ENCODE measurements around the gene GABBR2.
"Not testable (repeated sequence)": the region's sequence is repeated elsewhere in the genome, so short reads cannot be mapped to it uniquely, and the experiment has no call there.

The GABBR2 gene

DNA sequence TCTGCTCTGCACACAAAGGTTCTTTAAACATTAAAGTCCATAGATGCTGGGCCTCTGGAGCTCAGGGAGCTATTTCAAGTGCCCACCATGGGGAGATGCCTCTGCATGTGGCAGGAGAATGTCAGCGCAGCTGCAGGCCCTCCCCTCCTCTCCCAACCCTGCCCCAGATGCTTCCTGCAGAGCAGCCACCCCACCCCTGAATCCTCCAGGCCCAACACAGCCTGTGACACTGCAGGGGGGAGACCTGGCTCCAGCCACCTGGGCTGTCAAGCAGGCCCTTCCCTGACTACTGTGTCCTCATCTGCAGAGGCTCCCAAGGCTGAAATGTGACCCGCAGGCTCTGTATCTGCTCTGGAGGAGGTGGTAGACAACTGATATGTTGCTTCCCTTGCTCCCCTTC lies 213.9 kb downstream of the GABBR2 start:
- DNase-seq (ENCODE audit: extremely low read depth in 1 of 2, low read depth in 1 of 2): no peak

DNA sequence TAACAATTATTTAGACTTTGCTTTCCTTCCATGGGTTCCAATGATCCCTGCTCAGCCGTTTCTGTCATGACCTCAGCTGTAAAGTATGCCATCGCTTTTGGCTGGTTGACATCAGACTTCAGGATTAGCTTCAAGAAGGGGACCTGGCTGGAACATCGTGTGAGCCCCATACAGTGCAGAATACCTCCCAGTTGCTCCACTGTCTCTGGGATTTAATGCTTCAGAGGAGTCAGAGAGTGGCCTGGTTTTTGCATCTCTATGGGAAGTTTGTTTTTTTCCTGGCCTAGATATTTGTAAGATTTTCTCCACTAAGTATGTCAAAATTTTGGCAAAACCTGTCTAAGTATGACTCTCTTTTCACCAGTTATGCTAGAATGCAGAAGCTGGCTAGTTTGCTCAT lies 216.9 kb downstream of the GABBR2 start:
- no peak for DNase-seq (ENCODE audit: extremely low read depth in 1 of 2, low read depth in 1 of 2)

DNA sequence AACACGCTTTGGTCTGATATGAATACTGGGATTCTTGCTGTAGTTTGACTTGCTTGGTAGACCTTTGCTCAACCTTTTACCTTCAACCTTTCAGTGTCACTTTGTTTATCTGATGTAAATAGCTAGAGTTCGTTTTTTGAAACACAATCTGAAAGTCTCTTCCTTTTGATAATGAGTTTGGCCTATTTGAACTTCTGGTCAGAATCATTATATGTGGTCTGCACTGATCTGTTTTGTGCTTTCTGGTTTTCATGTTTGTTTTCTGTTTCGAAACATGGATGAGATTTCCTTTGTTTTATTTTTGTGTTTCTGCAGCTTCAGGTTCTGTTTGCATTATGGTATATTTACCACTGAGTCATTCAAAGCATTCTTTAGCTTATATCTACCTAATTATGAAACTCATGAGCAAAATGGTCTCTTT lies 217.5 kb downstream of the GABBR2 start:
- no peak for DNase-seq (ENCODE audit: extremely low read depth in 1 of 2, low read depth in 1 of 2)

DNA sequence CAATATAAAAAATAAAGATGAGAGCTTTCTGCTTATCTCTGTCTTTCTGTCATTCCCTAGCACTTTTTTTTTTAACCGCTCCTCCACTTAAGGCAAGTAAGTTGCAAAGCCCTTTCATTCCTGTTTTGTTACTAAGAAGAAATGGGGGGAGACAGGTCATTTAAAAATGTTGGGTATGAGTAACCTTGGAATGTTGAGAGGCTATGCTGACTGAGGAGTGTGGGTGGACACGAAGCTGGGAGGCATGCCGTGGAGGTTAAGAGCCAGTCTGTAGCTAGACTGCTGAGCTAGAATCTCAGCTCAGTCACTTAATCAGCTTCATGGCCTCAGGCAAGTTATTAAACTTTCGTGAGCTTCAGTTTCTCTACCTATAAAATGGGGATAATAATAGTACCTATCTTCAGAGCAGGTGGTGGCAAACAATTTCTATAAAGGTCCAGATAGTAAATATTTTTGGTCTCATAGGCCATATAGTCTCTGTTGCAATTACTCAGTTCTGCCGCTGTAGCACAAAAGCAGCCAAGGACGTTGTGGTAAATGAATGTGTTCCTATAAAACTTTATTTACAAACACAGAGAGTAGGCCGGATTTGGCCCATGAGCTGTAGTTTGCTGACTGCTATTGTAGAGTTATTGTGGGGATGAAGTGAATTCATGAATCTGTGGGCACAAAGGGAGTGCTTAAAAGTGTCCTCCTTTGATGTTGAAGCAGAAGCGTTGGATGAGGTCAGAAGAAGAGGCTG lies 220.0 kb downstream of the GABBR2 start:
- DNase-seq (ENCODE audit: extremely low read depth in 1 of 2, low read depth in 1 of 2): no peak

DNA sequence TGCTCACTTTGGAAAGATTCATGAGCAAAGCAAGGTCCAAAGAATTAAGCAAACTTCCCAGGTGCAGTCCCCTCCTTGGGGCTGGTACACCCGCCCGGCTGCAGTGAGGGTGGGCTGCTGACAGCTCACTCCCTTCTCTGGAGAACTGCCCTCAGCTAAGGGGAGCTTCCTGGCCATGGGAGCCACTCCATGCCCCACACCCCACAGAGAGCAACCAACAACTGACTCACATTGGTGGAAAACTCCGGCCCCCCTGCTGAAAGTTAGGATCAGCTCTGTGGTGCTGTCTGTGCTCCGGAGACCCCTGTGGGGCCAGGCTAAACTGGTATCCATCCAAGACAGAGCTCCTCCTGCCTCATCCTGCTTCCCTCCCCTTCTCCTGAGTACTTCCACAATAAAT lies 223.0 kb downstream of the GABBR2 start:
- DNase-seq (ENCODE audit: extremely low read depth in 1 of 2, low read depth in 1 of 2): no peak

DNA sequence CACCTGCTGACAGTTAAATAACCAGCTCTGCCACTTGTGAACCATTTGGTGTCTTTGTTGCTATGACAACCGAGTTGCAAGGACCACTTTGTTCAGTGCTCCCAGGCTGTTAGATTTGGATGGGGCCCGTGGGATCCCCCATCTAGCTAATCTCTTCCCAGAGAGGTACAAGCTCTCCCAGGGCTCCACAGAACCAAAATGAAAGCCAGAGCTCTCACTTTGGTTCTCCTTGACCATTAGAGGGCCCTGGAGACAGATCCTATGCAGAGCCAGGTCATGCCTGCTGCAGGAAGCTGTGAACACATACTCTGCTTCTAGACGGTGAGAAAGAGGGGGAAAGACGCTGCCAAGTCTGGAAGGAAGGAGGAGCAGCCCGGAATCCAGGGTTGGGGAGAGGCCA lies 224.6 kb downstream of the GABBR2 start:
- DNase-seq (ENCODE audit: extremely low read depth in 1 of 2, low read depth in 1 of 2): no peak

DNA sequence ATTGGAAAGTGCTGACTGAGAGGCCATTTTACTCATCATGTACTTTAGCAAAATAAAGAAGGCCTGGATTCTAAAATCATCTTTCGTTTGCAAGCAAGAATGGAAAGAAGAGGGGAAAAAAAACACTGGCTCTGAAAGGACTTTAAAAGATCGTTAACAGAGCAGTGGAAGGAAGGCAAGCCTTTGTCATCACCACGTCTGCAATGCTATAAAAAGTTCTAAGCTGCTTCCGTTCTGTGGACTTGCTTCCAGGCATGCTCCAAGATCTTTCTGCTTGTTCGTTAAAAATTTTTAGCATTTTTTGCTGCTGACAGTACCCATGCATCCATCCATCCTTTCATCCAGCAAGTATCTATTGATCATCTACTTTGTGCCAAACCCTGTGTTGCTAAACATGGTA lies 226.5 kb downstream of the GABBR2 start:
- no peak for DNase-seq (ENCODE audit: extremely low read depth in 1 of 2, low read depth in 1 of 2)

DNA sequence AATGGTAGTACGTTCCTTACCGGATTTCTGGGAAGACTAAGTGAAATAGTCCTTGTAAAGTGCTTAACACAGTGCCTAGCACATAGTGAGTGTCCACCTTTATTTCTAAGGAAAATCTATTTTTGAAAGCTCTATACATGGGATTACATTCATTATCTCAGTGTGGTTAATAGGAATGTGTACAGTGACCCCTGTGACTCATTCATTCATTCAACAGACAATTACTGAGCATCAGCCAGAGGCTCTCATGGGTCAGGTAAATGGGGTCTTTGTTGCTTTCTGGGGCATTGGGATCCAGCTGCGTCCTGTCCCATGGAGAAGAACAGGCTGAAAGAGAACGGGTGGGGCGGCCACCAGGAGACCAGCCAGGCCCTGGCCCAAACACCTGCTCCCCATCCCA lies 227.1 kb downstream of the GABBR2 start:
- DNase-seq (ENCODE audit: extremely low read depth in 1 of 2, low read depth in 1 of 2): no peak

DNA sequence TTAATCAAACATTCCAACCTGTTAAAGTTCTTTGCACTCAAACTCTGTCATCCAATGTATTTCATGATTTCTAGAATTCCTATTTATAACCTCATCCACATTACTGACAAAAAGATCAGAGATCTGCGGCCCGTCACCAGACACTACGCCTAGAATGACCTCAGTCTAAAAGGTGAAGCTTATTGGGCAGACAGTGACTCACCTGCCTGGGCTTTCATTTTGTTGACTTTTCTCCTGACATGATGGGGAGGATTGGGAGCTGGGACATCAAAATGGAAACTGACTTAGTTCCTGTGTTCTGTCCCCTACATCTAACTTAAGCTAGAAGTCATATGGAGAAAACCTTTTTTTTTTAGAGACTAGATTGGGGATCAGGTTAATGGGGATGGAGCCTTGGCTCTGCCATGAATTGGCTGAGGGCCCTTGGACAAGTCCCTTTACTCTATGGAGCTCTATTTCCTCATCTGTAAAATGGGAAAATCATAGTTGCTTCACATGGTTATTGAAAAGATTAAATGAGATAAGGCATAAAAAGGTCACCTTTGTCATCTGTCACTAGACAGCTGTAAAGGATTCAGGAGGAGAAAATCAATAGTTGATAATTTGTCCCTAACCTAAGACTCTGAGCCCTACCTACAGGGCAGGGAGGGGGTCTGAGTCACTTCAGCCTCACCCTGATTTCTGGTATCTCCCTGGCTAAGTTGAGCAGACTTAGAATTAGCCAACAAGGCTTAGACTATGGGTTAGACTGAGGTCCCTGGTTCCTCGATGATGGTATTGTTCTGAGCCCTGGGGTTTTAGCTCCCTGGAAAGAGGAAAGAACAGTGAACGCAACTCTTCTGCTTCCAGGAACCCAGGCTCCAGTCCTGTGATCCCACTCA lies 228.5 kb downstream of the GABBR2 start:
- DNase-seq (ENCODE audit: extremely low read depth in 1 of 2, low read depth in 1 of 2): no peak

DNA sequence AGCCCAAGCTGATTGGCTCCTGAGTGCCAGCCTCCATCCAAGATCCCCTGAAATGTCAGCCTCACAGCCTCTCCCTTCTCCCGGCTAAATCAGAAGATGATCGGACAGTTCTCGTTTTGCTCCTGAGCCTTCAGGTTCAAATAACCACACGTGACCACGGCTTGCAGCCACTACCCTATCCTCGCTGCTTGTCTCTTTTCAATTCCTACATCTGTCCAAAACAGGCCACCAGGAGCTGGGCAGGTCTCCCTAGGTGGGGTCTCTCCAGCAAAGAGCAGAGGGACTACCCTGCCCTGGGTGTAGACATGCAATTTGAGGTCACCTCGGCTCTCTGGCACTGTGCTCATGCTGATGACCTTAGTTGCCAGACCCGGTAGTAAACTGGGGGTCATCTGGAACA lies 229.3 kb downstream of the GABBR2 start:
- DNase-seq (ENCODE audit: extremely low read depth in 1 of 2, low read depth in 1 of 2): no peak

DNA sequence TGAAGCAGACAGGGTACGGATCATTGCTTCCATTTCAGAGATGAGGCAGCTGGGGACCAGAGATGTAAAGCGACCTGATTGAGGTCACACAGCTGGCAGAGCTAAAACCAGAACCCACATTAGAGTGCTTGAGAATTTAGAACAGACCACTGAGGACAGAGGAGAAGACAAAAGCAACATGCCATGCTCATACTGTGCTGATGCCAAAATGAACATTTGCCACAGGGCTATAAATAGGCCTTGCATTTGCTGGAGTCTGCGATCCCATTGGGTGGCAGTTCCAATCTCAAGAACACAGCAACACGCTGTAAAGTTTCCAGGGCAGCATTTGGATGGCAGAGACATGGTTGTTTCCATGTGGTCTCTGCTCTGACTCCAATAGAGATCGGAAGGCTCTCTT lies 230.9 kb downstream of the GABBR2 start:
- no peak for DNase-seq (ENCODE audit: extremely low read depth in 1 of 2, low read depth in 1 of 2)

DNA sequence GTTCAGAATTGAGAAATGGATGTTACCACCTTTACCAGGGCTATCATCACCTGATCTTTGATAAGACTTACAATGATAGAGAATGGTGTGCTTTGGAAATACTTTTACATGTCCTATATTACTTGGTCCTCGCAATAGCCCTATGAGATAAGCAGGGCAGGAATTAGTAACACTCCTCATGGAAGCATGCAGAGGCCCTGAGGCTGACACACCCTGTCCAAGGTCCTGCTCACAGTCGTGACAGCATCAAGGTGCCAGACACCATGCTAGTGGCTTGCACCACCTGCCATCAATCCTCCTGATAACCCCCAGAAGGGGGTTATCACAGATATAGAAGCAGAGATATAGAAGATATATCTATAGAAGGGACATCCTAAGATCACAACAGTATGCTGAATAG lies 236.5 kb downstream of the GABBR2 start:
- no peak for DNase-seq (ENCODE audit: extremely low read depth in 1 of 2, low read depth in 1 of 2)

DNA sequence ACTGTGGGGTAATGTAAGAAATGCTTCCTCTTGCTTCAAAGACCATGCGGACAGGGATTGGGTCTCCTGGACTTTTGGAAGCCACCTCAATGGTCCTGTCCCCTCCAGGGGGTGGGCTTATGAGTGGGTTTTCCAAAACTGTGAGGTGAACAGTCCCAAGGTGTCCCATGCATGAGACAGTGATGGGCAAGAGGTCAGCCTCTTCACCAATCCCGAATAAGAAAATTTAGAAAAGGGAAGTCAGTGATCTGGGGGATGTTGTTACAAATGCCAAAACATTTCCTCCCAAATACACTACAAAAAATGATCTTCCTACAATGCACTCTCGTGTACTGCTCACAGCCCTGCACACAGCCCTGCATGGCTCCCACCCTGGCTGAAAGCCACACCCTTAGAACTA lies 237.6 kb downstream of the GABBR2 start:
- no peak for DNase-seq (ENCODE audit: extremely low read depth in 1 of 2, low read depth in 1 of 2)

DNA sequence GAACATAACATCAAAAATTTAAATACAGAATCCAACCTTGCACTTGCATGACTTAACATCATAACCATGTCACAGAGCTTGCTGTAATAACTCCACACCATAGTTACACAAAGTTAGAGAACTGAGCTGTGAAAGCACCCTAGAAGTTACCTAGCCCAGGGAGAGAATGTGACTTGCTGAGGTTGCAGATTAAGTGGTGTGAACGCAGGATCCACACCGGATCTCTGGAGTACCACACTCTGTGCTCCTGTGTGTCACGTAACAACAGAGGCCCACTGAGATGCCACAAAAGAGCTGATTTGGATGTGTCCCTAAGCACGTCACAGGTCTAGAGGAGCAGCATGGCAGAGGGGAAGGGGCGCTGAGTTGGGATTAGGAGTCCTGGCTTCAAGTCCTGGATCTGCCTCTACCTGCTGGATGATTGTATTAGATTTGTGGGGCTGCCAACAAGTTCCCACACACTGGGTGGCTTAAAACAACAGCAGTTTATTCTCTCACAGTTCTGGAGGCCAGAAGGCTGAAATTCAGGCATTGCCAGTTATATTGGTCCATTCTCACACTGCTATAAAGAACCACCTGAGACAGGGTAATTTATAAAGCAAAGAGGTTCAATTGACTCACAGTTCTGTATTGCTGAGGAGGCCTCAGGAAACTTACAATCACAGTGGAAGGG lies 240.0 kb downstream of the GABBR2 start:
- DNase-seq (ENCODE audit: extremely low read depth in 1 of 2, low read depth in 1 of 2): no peak

DNA sequence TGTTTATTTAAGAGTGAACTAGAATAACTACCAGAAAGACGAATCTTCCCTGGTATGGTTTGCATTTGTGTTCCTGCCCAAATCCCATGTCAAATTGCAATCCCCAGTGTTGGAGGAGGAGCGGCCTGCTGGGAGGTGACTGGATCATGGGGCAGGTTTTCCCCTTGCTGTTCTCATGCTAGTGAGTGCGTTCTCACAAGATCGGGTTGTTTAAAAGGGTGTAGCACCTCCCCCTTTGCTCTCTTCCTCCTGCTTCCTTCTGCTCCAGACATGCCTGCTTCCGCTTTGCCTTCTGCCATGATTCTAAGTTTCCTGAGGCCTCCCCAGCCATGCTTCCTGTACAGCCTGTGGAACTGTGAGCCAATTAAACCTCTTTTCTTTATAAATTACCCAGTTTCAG lies 242.9 kb downstream of the GABBR2 start:
- DNase-seq (ENCODE audit: extremely low read depth in 1 of 2, low read depth in 1 of 2): no peak

DNA sequence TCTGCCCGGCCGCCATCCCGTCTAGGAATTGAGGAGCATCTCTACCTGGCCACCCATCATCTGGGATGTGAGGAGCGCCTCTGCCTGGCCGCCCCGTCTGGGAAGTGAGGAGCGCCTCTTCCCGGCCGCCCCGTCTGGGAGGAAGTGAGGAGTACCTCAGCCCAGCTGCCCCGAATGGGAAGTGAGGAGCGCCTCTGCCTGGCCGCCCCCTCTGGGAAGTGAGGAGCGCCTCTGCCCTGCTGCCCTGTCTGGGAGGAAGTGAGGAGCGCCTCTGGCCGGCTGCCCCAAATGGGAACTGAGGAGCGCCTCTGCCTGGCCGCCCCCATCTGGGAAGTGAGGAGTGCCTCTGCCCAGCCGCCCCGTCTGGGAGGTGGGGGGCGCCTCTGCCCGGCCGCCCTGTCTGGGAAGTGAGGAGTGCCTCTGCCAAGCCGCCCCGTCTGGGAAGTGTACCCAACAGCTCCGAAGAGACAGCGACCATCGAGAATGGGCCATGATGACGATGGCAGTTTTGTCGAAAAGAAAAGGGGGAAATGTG lies 244.5 kb downstream of the GABBR2 start:
- not testable (repeated sequence) for DNase-seq (ENCODE audit: extremely low read depth in 1 of 2, low read depth in 1 of 2)

DNA sequence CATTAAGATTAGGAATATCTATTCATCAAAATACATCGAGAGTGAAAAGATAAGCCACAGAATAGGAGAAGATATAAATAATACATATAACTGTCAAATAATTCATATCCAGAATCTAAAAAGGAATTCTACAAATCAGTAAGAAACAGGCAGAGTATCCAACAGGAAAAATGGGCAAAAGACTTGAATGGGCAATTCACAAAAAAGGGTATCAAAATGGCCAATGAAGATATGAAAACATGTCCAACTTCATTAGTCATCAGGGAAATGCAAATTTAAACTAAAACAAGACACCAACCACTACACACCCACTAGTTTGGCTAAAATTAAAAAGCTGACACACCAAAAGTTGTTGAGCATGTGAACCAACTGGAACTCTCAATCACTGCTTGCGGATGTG lies 246.4 kb downstream of the GABBR2 start:
- DNase-seq (ENCODE audit: extremely low read depth in 1 of 2, low read depth in 1 of 2): no peak

DNA sequence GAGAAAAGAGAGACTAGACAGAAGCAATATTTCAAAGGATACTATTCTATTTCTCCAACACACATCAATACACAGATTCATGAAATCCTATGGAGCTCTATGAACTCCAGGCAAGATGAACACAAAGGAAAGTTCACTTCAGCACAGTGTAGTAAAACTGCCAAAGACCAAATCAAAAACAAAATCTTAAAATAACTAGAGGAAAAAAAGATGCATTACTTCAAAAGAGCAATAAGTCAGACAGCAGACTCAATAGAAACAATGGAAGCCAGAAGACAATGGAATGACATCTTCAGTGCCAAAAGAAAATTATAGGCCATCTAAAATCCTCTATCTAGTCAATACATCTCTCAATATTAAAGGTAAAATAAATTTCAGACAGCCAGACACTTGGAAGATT lies 248.0 kb downstream of the GABBR2 start:
- DNase-seq (ENCODE audit: extremely low read depth in 1 of 2, low read depth in 1 of 2): no peak

DNA sequence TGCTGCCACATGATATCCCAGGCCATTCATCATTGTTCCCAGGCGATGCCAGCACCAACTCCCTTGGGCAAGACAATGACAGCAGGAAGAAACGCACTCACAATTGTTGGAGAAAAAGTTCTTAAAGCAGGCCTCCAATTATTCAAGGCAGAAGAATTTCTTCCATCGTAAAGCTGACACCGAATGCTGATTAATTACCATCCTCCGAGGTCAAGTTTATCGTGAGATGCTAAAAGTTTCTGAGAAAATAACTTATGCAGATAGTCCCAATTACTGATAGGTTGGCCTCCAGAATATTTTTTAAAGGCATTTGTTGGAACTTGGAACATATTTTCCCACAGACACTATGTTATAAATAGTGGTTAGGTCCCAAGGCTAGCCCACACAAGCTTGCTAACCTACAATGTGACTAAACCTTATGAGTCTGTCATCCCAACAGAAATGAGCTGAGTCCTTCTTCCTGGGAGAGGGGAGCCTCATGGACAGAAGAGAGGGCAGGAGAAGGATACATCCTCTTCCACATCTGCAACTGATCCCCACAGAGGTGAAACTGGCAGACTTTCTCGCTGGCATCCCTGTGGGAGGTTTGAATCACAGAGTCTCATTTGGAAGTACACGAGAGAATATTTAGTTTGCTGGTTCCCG lies 250.9 kb downstream of the GABBR2 start:
- DNase-seq (ENCODE audit: extremely low read depth in 1 of 2, low read depth in 1 of 2): no peak

DNA sequence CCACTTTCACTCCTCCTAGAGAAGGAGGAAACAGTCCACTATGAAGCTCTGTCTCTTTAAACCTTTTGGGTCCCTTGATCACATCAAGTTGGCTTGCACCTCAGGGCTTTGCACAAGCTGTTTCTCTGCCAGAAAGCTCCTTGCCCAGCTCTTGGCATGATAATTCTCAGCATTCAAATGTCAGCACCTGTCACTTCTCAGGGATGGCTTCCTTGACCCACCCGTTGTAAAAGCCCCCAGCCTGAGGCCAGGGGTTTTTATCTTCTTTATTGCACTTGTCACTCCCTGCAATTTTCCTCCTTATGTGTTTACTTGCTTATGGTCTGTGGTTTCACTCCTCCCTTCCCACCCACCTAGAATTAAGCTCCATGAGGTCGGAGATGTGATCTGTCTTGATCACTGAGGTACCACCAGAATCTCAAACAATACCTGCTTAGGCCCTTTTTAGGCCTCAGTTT lies 252.6 kb downstream of the GABBR2 start:
- no peak for DNase-seq (ENCODE audit: extremely low read depth in 1 of 2, low read depth in 1 of 2)
